ENCODE measurements around the gene HS3ST4. TPM values are rescaled to one million over a fixed set of nuclear protein-coding genes. Genes with fewer than 3 reads are reported as not detected.

HS3ST4 gene
- total RNA-seq, 1 donor from 2014 or later, result 0.18 TPM

- Histone ChIP-seq H3K4me1 (no peaks in the 10 kb centered on the region), H3K9me3 (no peaks in the 10 kb centered on the region), H3K27ac (no peak overlapping the region), H3K27me3 (ENCODE audit: low read depth) (no peaks in the 10 kb centered on the region), H3K4me3 (no peak overlapping the region), H3K36me3 (no peaks in the 10 kb centered on the region)
- no peak for TF ChIP-seq CTCF (IDR thresholded peaks at IDR 0.05)
- ATAC-seq (no peak), DNase-seq (no peak)
- intact Hi-C loops (cut with DNase I), result no loop called here
Observed at GRCh38 chr16:25959221-25959620, 267.5 kb downstream of the HS3ST4 start.

- ATAC-seq, result no peak
Observed at GRCh38 chr16:25966172-25967097, 274.7 kb downstream of the HS3ST4 start.

GRCh38 chr16:25977121-25977520 is 285.4 kb downstream of the HS3ST4 start:
- H3K9me3 ChIP-seq, result no peaks in the 10 kb centered on the region
- ATAC-seq, result no peak
- H3K4me3 ChIP-seq, result no peak overlapping the region
- intact Hi-C loops (cut with DNase I), result no loop called here
- no peaks in the 10 kb centered on the region for H3K36me3 ChIP-seq
- no peaks in the 10 kb centered on the region for H3K27me3 ChIP-seq (ENCODE audit: low read depth)
- no peak for DNase-seq
- TF ChIP-seq CTCF (IDR thresholded peaks at IDR 0.05), result no peak
- no peaks in the 10 kb centered on the region for H3K4me1 ChIP-seq
- H3K27ac ChIP-seq, result no peak overlapping the region

More at GRCh38 chr16:25966172-25967097, 274.7 kb downstream of the HS3ST4 start:
- intact Hi-C loops (cut with DNase I), result no loop called here
- H3K27me3 ChIP-seq (ENCODE audit: low read depth), result no peaks in the 10 kb centered on the region
- no peak for DNase-seq
- H3K9me3 ChIP-seq, result no peaks in the 10 kb centered on the region
- no peaks in the 10 kb centered on the region for H3K36me3 ChIP-seq
- no peak for TF ChIP-seq CTCF (IDR thresholded peaks at IDR 0.05)
- no peak overlapping the region for H3K27ac ChIP-seq
- no peak overlapping the region for H3K4me3 ChIP-seq
- H3K4me1 ChIP-seq, result no peaks in the 10 kb centered on the region

- H3K9me3 ChIP-seq, result no peaks in the 10 kb centered on the region
- ATAC-seq (no peak), DNase-seq (no peak)
- no peak for TF ChIP-seq CTCF (IDR thresholded peaks at IDR 0.05)
- no peaks in the 10 kb centered on the region for H3K36me3 ChIP-seq
- H3K27ac ChIP-seq, result no peak overlapping the region
- H3K4me1 ChIP-seq, result no peaks in the 10 kb centered on the region
- intact Hi-C loops (cut with DNase I), result no loop called here
- no peaks in the 10 kb centered on the region for H3K27me3 ChIP-seq (ENCODE audit: low read depth)
- H3K4me3 ChIP-seq, result no peak overlapping the region
Observed at GRCh38 chr16:25978218-25978617, 286.5 kb downstream of the HS3ST4 start.

GRCh38 chr16:25988084-25988483 is 296.3 kb downstream of the HS3ST4 start:
- Histone ChIP-seq H3K4me1 (no peaks in the 10 kb centered on the region), H3K9me3 (no peaks in the 10 kb centered on the region), H3K27ac (no peak overlapping the region), H3K36me3 (no peaks in the 10 kb centered on the region), H3K27me3 (ENCODE audit: low read depth) (no peaks in the 10 kb centered on the region), H3K4me3 (no peak overlapping the region)
- TF ChIP-seq CTCF (IDR thresholded peaks at IDR 0.05), result no peak
- intact Hi-C loops (cut with DNase I), result no loop called here
- DNase-seq (no peak), ATAC-seq (no peak)

Measured in lower lobe of right lung (tissue), 2 donors.